H1 (cell line): Measurements from ENCODE around the gene PDE3A. TPM values are rescaled to one million over a fixed set of nuclear protein-coding genes. Genes with fewer than 3 reads are reported as not detected.

Experiments used
- CTCF ChIA-PET: fragments of 300-600 bp; sonication (Branson Sonifier 250); formaldehyde crosslinking; loops from one replicate; lab custom pipeline; 2021; ENCODE audit not compliant: partially characterized antibody; lab: Charles Lee
- POLR2A ChIA-PET: fragments of 300-600 bp; sonication (Branson Sonifier 250); formaldehyde crosslinking; loops from one replicate; lab custom pipeline; 2021; ENCODE audit warnings: inconsistent platforms; ENCODE audit not compliant: partially characterized antibody; lab: Charles Lee
- DNase-seq, 2 experiments: peaks; one replicate each; pipeline versions ENCODE4 v3.0.0 to v3.0.0-alpha.2; 2010 to 2022; ENCODE audit warnings: low spot score in 2 of 2, low read depth in 1 of 2, mixed read lengths in 1 of 2
- FAIRE-seq: peaks from 2 replicates; lab custom pipeline; 2011; peaks lifted over from hg19 to GRCh38; lab: Jason Lieb, UNC
- H2AFZ ChIP-seq: 2 replicates; pipeline ENCODE4 v1.8.1; 2012; ENCODE audit warnings: low read length, inconsistent platforms
- H2AK5ac ChIP-seq: 2 replicates; pipeline ENCODE4 v1.6.1; 2013; ENCODE audit warnings: low read depth, low read length
- H2BK120ac ChIP-seq: replicated peaks from 2 replicates; pipeline ENCODE3; 2013; ENCODE audit warnings: low read depth, low read length, inconsistent platforms
- H2BK12ac ChIP-seq: 2 replicates; pipeline ENCODE4 v1.6.1; 2013; ENCODE audit warnings: low read depth, low read length
- H2BK15ac ChIP-seq: 2 replicates; pipeline ENCODE4 v1.6.1; 2013; ENCODE audit warnings: low read length
- H2BK20ac ChIP-seq: 2 replicates; pipeline ENCODE4 v1.6.1; 2013; ENCODE audit warnings: low read length
- H2BK5ac ChIP-seq: 2 replicates; pipeline ENCODE4 v1.6.1; 2013; ENCODE audit warnings: low read depth, low read length
- H3K14ac ChIP-seq: 2 replicates; pipeline ENCODE4 v1.6.1; 2013; ENCODE audit warnings: inconsistent platforms; ENCODE audit not compliant: insufficient read length
- H3K18ac ChIP-seq: 2 replicates; pipeline ENCODE4 v1.6.1; 2013; ENCODE audit warnings: low read length; ENCODE audit errors: extremely low read depth
- H3K23ac ChIP-seq: 2 replicates; pipeline ENCODE4 v1.6.1; 2013; ENCODE audit warnings: inconsistent platforms; ENCODE audit not compliant: insufficient read length
- H3K23me2 ChIP-seq: 2 replicates; pipeline ENCODE4 v1.6.1; 2013; ENCODE audit warnings: low read depth, low read length
- H3K27ac ChIP-seq: 2 replicates; pipeline ENCODE4 v1.6.1; 2011; ENCODE audit warnings: low read depth, low read length, inconsistent platforms
- H3K27me3 ChIP-seq, 4 experiments: replicated peaks in 1 of 4; 1 replicate in 1 of 4; 2 replicates in 3 of 4; pipeline versions ENCODE4 v1.6.1 to v1.8.1; 2011 to 2013; ENCODE audit warnings: low read length in 3 of 4, mild to moderate bottlenecking in 3 of 4, inconsistent platforms in 2 of 4, mixed read lengths in 2 of 4, moderate library complexity in 1 of 4; ENCODE audit not compliant: control insufficient read depth in 3 of 4, insufficient read depth in 3 of 4; ENCODE audit errors: extremely low read depth in 1 of 4
- H3K36me3 ChIP-seq, 4 experiments: 2 replicates each; pipeline versions ENCODE4 v1.6.1 to v1.8.1; 2011 to 2013; ENCODE audit warnings: mild to moderate bottlenecking in 4 of 4, low read length in 3 of 4, moderate library complexity in 2 of 4, control low read depth in 1 of 4, inconsistent platforms in 1 of 4; ENCODE audit not compliant: insufficient read depth in 4 of 4, control insufficient read depth in 2 of 4
- H3K4ac ChIP-seq: replicated peaks from 2 replicates; pipeline ENCODE3; 2013; ENCODE audit warnings: low read length, low read depth, mixed read lengths, inconsistent platforms; ENCODE audit not compliant: insufficient read length
- H3K4me1 ChIP-seq, 4 experiments: replicated peaks in 1 of 4; 1 replicate in 1 of 4; 2 replicates in 3 of 4; pipeline versions ENCODE4 v1.6.1 to v1.8.1; 2011 to 2013; ENCODE audit warnings: low read length in 3 of 4, inconsistent platforms in 2 of 4, mixed read lengths in 1 of 4; ENCODE audit not compliant: insufficient read depth in 4 of 4, control insufficient read depth in 3 of 4
- H3K4me2 ChIP-seq, 2 experiments: 2 replicates each; pipeline versions ENCODE4 v1.6.1 to v1.8.1; 2011 to 2013; ENCODE audit warnings: low read depth in 2 of 2, low read length in 2 of 2, control low read depth in 1 of 2, inconsistent platforms in 1 of 2, mild to moderate bottlenecking in 1 of 2; ENCODE audit not compliant: insufficient read depth in 1 of 2
- H3K4me3 ChIP-seq, 4 experiments: fragments of 200-600, 300-600 bp in 1 of 4; sonication (generic), shearing (Covaris generic), sonication (Bioruptor Twin) in 1 of 4; 2 replicates each; pipeline versions ENCODE4 v1.5.1 to v1.8.1; 2011 to 2016; ENCODE audit warnings: low read length in 4 of 4, low read depth in 3 of 4, control low read depth in 2 of 4, inconsistent platforms in 2 of 4, mild to moderate bottlenecking in 2 of 4, mixed read lengths in 1 of 4, moderate library complexity in 1 of 4; ENCODE audit not compliant: insufficient read depth in 2 of 4; ENCODE audit errors: extremely low read depth in 1 of 4
- H3K56ac ChIP-seq: replicated peaks from 2 replicates; pipeline ENCODE3; 2013; ENCODE audit warnings: low read depth, mild to moderate bottlenecking, mixed read lengths, low read length, inconsistent platforms; ENCODE audit not compliant: insufficient read length
- H3K79me1 ChIP-seq: 2 replicates; pipeline ENCODE4 v1.6.1; 2013; ENCODE audit warnings: low read depth, low read length, control low read depth
- H3K79me2 ChIP-seq, 2 experiments: 2 replicates each; pipeline versions ENCODE4 v1.6.1 to v1.8.1; 2012 to 2013; ENCODE audit warnings: low read length in 2 of 2, mild to moderate bottlenecking in 2 of 2, inconsistent platforms in 1 of 2; ENCODE audit not compliant: insufficient read depth in 2 of 2, control insufficient read depth in 1 of 2
- H3K9ac ChIP-seq, 4 experiments: replicated peaks in 1 of 4; 1 replicate in 1 of 4; 2 replicates in 3 of 4; pipeline versions ENCODE4 v1.6.1 to v1.8.1; 2011 to 2013; ENCODE audit warnings: low read depth in 3 of 4, low read length in 3 of 4, control low read depth in 2 of 4, mild to moderate bottlenecking in 2 of 4, moderate library complexity in 2 of 4, inconsistent platforms in 1 of 4; ENCODE audit errors: extremely low read depth in 1 of 4
- H3K9me3 ChIP-seq, 2 experiments: 2 replicates each; pipeline versions ENCODE4 v1.6.1 to v1.8.1; 2012 to 2013; ENCODE audit warnings: mild to moderate bottlenecking in 2 of 2, moderate library complexity in 2 of 2, control low read depth in 1 of 2, inconsistent platforms in 1 of 2, low read depth in 1 of 2, low read length in 1 of 2, mixed read lengths in 1 of 2; ENCODE audit not compliant: insufficient read depth in 2 of 2
- H4K20me1 ChIP-seq, 2 experiments: replicated peaks in 1 of 2; 2 replicates each; pipeline versions ENCODE3 to v1.8.1; 2011 to 2013; ENCODE audit warnings: inconsistent platforms in 2 of 2, low read length in 2 of 2, mild to moderate bottlenecking in 1 of 2; ENCODE audit not compliant: insufficient read depth in 2 of 2, control insufficient read depth in 1 of 2
- H4K5ac ChIP-seq: 2 replicates; pipeline ENCODE4 v1.6.1; 2013; ENCODE audit warnings: low read length, low read depth, mixed read lengths, inconsistent platforms; ENCODE audit not compliant: insufficient read length
- H4K8ac ChIP-seq: 2 replicates; pipeline ENCODE4 v1.8.0; 2013; ENCODE audit warnings: mild to moderate bottlenecking, moderate library complexity, low read length, inconsistent platforms; ENCODE audit not compliant: insufficient read depth; ENCODE audit errors: extremely low read depth
- H4K91ac ChIP-seq: replicated peaks from 2 replicates; pipeline ENCODE3; 2013; ENCODE audit warnings: low read length, mixed read lengths, inconsistent platforms; ENCODE audit not compliant: insufficient read length
- MAFK ChIP-seq: IDR thresholded peaks from 2 replicates; pipeline ENCODE4 v1.6.1; 2012; ENCODE audit warnings: low read depth, mild to moderate bottlenecking, improper control_type of control experiment, low read length
- YY1 ChIP-seq: IDR thresholded peaks from 2 replicates; pipeline ENCODE4 v1.6.1; 2011; ENCODE audit warnings: low read depth, mild to moderate bottlenecking, low read length
- WGBS, 2 experiments: shearing (Covaris generic) in 1 of 2; methylation state at CpG; one replicate each; pipeline versions ENCODE4 v1.1.6 to v1.1.7; 2013 to 2015; ENCODE audit warnings: low lambda C conversion rate in 2 of 2, mixed read lengths in 2 of 2, inconsistent platforms in 1 of 2, low coverage in 1 of 2, missing lambda C conversion rate in 1 of 2; ENCODE audit not compliant: insufficient replicate concordance in 2 of 2, insufficient coverage in 1 of 2, insufficient read length in 1 of 2; ENCODE audit errors: extremely low coverage in 1 of 2, missing lambda C conversion rate in 1 of 2; 5-methylcytosine and 5-hydroxymethylcytosine counted together
- polyA plus RNA-seq, 7 experiments: library from polyadenylated mRNA; depleted of rRNA in 3 of 7; stranded (reverse) in 5 of 7; unstranded in 2 of 7; fragments of >200 nt in 5 of 7; fragments of 200-250 nt in 2 of 7; gene quantifications; 1 replicate in 5 of 7; 2 replicates in 1 of 7; 4 replicates in 1 of 7; pipeline versions ENCODE4 v1.2.1 to v1.2.3, GENCODE V29; 2011 to 2013; ENCODE audit warnings: missing spikeins in 2 of 7, mixed read lengths in 2 of 7
- total RNA-seq: library from RNA; stranded (reverse); fragmentation: NEBNext Ultra II Directional; extraction: Animal tissue kit (Norgen Biotek cat#: 25700); gene quantifications from 2 replicates; pipeline ENCODE4 v1.2.1, GENCODE V29; 2021

Gene PDE3A
- total and polyA plus RNA-seq, 2 of the 8 experiments (the other 6 are each of a cell fraction or from before 2014, with no cell fraction given): 1.4 to 3.4 TPM

GRCh38 chr12:20491290-20491689 lies 123.0 kb downstream of the PDE3A start:
- DNase-seq (no peak), FAIRE-seq (no peak)
- no peak overlapping the region for H2BK120ac ChIP-seq
- no peaks in the 10 kb centered on the region for H3K79me2 ChIP-seq
- ChIA-PET POLR2A (no interaction called here), CTCF (interaction anchor here (0.8 to 2.0 kb wide), 4 partner anchors 15 to 109 kb away, joined by 3 to 5 read pairs (median 4); no protein-coding TSS in a partner anchor)
- no peaks in the 10 kb centered on the region for H3K36me3 ChIP-seq
- H2BK12ac ChIP-seq: no peak overlapping the region
- no peaks in the 10 kb centered on the region for H3K79me1 ChIP-seq
- H4K20me1 ChIP-seq: no peaks in the 10 kb centered on the region
- H2BK20ac ChIP-seq: no peak overlapping the region
- no peak overlapping the region for H3K56ac ChIP-seq
- no peaks in the 10 kb centered on the region for H3K23me2 ChIP-seq
- peak; percentile 54; the same call in 1 of the 2 replicates for TF ChIP-seq YY1
- no peak for TF ChIP-seq MAFK
- H3K4me1 ChIP-seq: peaks cover 0 to 2% (median under 1%) of the 10 kb centered on the region in 4 experiments; a peak in 2 of 7 replicates
- H3K9me3 ChIP-seq: no peaks in the 10 kb centered on the region
- H4K5ac ChIP-seq: no peak overlapping the region
- H4K91ac ChIP-seq: no peak overlapping the region
- no peak overlapping the region for H4K8ac ChIP-seq
- H3K18ac ChIP-seq: no peak overlapping the region
- no peaks in the 10 kb centered on the region for H3K27me3 ChIP-seq
- H3K27ac ChIP-seq: no peak overlapping the region
- H2BK15ac ChIP-seq: no peak overlapping the region
- no peak overlapping the region for H3K4ac ChIP-seq
- H3K9ac ChIP-seq: no peak overlapping the region
- H2AK5ac ChIP-seq: no peak overlapping the region
- H3K4me2 ChIP-seq: no peak overlapping the region
- no peak overlapping the region for H2AFZ ChIP-seq
- H3K23ac ChIP-seq: no peak overlapping the region
- WGBS, 2 experiments: 74% methylated on average over 5 of the region's 5 CpGs; no CpG with 5 or more reads in 1 of the 2 experiments
- no peak overlapping the region for H3K14ac ChIP-seq
- no peak overlapping the region for H3K4me3 ChIP-seq
- H2BK5ac ChIP-seq: no peak overlapping the region
